Fibroblast of skin of scalp (primary cell): ENCODE data around the gene NME8. TPM values are rescaled to one million over a fixed set of nuclear protein-coding genes. Genes with fewer than 3 reads are reported as not detected.
"Not testable (repeated sequence)": the region's sequence is repeated elsewhere in the genome, so short reads cannot be mapped to it uniquely, and the experiment has no call there.

Source experiments
- DNase-seq: peaks from one replicate; pipeline ENCODE4 v3.0.0-alpha.2; 2013
- polyA plus RNA-seq, 2 experiments: library from polyadenylated mRNA; unstranded; fragments of 120-200 nt; gene quantifications; one replicate each; pipeline ENCODE4 v1.2.1, GENCODE V29; 2013; ENCODE audit not compliant: insufficient read length in 2 of 2

NME8 gene
- polyA plus RNA-seq (2013, experiment 1 of 2; ENCODE audit: insufficient read length) = not detected
- not detected for polyA plus RNA-seq (2013, experiment 2 of 2; ENCODE audit: insufficient read length)

GRCh38 chr7:37848297-37848696, at the start of gene NME8:
Gene NME8, plus strand, starts transcription at chr7:37848597. Its CDS starts 1,670 bp downstream, at chr7:37850267.
- no peak for DNase-seq

GRCh38 chr7:37806152-37806551, 42.2 kb upstream of the NME8 start:
- DNase-seq = no peak

DNA sequence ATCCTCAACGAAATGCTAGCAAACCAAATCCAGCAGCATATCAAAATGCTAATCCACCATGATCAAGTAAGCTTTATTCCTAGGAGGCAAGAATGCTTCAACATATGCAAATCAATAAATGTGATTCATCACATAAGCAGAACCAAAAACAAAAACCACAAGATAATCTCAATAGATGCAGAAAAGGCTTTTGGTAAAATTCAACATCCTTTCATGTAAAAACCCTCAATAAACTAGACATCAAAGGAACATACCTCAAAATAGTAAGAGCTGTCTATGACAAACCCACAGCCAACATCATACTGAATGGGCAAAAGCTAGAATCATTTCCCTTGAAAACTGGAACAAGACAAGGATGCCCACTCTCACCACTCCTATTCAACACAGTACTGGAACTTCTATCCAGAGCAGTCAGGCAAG, 36.2 kb upstream of the NME8 start:
- not testable (repeated sequence) for DNase-seq

DNA sequence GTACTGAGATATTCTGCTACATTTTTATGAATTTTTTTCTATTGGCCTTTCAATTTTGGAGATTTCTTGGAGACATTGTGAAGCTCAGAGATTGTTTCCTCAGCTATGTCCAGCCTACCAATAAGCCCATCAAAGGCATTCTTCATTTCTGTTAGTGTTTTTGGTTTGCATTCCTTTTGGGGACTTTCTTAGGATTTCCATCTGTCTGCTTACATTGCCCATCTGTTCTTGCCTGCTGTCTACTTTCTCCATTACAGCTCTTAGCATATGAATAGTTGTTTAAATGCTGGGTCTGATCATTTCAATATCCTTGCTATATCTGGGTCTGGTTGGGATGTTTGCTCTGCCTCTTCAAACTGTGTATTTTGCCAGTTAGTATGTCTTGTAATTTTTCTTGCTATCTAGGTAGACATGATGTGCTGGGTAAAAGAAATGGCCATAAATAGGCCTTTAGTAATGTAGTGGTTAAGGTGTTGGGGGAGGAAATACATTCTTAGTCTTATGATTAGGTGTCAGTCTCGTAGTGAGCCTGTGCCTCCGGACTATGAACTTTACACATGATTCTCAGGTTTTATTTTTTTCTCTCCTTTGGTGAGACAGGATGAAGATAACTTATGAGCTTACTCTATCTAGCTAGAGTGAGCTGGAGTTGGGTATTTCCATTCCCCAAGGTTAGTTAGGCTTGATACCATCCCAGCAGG, 32.6 kb upstream of the NME8 start:
- no peak for DNase-seq

DNA sequence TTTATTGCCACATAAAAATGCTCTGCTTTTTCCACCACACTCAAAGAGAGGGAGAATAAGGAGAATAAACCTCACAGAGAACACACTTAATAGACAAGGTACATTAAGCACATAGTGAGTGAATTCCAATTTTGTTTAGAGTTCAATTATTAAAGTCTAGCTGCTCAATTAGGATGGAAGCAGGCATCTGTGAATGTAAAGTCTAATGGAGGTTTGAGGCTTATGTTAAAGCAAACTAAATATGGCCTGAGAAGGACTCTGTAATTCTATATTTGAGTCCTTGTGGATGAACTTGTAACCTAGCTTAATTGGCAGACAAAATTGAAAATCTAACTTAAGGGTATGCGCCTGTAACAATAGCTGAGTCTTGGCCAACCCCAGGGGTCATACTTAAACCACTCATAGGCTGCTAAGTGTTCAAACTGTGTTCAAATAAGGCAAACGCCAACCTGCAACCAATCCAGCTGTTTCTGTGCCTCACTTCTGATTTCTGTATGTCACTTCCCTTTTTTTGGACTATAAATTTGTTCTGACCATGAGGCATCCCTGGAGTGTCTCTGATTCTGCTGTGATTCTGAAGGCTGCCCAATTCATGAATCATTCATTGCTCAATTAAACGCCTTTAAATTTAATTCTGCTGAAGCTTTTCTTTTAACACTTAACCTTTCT, 31.3 kb upstream of the NME8 start:
- DNase-seq = no peak

- DNase-seq = no peak
Measured at GRCh38 chr7:37817591-37817960, 30.8 kb upstream of the NME8 start.

DNA sequence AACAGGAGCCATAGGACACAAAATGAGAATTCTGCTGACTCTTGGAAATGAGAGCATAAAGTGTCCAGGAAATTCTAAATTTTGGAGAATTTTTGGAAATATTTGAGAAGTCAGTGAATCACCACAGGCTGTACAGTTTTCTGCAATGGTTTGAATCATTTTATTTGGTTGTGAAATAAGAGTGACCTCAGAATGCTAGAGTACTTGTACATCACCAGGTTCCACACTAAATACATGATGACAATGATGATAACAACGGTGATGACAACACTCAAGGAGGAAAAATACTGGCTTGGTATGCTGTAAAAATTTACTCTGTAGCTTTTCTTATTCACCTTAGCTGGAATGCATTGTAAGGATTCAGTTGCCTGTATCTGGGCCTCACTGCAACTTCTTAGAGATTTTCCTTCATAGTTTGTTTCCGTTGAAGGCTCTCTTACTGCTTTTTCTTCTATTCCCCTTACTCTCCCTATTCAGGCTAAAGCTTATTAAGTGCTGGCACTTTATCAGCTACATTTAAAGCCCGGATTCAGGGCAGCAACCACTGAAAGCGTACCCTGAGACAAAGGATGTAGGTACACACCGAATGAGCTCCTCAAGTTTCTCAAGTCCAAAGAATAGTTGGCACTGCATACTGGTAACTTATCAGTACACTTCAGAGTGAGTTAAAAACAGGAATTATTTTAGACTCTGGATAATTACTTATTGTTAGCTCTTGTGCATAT, 30.2 kb upstream of the NME8 start:
- no peak for DNase-seq

- DNase-seq = no peak
Measured at GRCh38 chr7:37820708-37821468, 27.5 kb upstream of the NME8 start.

DNA sequence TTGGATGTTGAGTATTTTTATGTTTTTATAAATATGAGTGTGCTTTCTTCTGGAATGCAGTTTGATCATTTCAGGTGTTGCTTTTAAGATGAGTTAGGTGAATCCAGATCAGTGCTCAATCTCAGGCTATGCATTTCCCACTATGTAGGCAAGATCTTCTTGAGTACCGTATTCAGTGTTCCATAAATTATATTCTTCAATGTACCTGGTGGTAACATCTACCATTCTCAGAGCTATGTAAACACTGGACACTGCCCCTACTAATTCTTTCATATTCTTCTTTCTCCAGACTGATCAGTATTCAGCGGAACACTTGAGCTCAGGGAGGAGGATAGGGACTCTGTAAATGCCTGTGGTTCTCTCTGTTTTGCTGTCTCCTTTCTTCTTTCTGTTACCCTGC, 25.5 kb upstream of the NME8 start:
- no peak for DNase-seq

- no peak for DNase-seq
Measured at GRCh38 chr7:37823557-37823956, 24.8 kb upstream of the NME8 start.

DNA sequence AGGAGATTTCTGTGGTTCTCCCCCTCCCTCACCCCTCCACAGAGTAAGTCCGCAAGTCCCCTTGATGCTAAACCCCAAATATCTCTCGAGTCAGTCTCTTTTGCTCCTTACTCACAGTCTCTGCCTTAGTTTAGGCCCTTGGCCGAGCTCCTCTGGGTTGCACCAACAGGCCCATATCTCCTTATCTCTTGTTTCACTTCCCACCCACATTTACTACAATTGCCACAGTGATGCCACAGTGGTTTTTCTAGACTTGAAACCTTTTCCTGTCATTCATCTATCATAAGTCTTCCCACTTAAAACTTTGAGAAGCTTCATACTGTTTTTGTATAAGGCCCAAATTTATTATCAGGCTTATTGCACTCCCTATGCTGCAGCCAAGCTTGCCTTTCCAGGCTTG, 23.4 kb upstream of the NME8 start:
- no peak for DNase-seq

DNA sequence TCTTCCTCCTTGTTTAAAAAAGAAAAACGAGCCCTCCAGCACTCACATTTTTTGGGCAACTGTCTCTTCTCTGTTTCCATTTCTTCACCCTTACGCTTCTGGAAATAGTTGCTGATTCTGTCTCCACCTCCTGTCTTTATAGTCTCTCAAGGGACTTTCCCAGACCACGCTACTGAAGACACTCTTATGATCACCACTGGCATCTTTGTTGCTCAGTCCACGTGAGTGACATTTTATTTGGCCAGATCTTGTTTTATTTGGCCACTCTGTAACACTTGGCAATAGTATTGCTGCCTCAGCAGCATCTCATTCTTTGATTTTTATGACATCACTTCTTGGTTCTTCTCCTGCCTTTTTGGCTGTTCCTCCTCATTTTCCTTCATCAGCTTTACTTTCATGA, 21.6 kb upstream of the NME8 start:
- no peak for DNase-seq

GRCh38 chr7:37831244-37831643, 17.2 kb upstream of the NME8 start:
- DNase-seq = no peak

- peak; percentile 27 for DNase-seq
Measured at GRCh38 chr7:37832194-37832593, 16.2 kb upstream of the NME8 start.

DNA sequence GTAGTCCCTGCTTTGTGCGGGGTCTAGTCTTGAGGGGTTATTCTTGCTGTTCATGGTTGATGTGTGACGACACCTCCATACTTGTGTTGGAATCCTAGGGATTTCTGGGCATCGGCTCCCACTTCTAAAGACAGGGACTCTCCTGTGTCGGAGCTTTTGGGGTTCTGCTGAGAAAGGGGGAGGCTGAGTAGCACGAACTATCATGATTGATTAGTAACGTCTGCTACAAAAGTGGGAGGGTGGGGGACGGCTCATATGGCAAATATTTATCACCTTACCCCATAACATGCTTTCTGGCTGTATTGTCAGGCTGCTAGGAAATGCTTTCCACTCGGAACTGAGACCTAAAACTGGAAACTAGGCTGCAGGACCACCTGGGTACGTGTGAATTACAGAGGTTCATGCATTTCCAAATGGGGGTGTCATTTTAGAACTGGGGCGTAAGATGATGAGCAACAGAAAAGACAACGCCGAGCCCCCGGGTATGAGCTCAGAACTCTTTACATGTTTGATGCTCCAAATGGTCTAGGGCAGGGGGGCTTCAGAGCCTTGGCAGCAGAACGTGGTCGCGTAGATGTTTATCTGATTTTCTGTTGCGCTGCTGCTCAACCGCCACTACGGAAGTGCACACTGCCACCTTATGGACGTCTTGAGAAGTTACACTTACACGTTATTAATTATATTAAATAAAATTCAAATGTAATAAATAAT, 15.1 kb upstream of the NME8 start:
- DNase-seq = peak; percentile 53

DNA sequence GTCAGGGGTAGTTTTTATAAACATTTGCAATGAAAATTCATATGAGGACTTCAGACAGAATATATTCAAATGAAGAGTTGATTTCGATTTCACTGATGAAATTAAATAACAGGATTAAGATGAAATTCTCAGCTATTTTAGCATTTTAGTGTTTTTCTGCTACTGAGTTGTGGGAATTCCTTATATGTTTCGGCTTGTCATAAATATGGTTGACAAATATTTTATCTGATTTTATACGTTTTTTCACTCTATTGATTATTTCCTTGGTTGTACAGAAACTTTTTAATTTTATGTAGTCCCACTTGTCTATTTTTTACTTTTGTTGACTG, 14.6 kb upstream of the NME8 start:
- no peak for DNase-seq

DNA sequence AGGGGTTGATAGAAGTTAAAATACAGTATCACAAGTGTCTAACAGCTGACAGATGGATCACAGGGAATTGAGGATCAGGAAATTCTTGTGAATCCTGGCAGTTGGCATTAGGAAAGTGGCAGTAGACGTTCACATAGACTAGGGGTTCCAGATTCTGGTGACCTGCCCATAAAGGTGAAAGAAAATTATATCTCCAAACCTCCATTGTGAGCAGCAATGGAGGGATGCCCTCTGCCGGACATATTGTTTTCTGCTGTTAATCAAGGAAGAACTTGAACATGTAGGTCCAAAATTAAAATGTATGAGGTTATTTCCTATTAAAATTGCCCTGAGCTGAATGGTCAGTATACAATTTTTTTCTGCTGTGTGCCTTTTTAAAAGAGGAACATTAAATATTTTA, 5.1 kb downstream of the NME8 start:
- DNase-seq = no peak

DNA sequence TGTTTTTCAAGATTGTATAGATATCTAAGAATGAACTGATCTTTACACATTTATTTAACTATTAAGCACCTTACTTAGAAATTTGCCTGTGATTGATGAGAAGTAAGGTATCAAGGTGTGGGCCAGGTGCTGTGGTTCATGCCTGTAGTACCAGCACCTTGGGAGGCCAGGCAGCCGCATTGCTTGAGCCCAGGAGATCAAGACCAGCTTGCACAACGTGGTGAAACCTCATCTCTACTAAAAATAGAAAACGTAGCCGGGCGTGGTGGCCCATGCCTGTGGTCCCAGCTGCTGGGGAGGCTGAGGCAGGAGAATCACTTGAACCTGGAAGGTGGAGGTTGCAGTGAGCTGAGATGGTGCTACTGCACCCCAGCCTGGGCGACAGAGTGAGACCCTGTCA, 33.7 kb downstream of the NME8 start:
- no peak for DNase-seq

- DNase-seq = no peak
Measured at GRCh38 chr7:37893359-37893758, 45.0 kb downstream of the NME8 start.

DNA sequence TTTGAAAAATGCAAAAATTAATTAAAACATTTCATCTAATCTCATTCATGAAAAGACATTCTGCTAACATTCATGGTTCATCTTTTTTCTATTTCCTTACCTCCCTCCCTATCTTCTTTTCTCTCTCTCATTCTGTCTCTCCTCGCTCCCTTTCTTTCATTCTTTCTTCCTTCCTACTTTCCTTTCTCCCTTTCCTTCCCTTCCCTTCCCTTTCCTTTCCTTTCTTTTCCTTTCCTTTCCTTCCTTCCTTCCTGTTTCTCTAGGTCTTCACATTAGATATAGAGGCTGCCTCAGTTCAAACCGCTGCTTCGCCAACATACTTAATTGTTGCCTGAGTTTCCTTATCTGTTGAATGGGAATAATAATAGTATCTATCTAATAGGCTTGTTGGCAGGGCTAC, 46.3 kb downstream of the NME8 start:
- no peak for DNase-seq

DNA sequence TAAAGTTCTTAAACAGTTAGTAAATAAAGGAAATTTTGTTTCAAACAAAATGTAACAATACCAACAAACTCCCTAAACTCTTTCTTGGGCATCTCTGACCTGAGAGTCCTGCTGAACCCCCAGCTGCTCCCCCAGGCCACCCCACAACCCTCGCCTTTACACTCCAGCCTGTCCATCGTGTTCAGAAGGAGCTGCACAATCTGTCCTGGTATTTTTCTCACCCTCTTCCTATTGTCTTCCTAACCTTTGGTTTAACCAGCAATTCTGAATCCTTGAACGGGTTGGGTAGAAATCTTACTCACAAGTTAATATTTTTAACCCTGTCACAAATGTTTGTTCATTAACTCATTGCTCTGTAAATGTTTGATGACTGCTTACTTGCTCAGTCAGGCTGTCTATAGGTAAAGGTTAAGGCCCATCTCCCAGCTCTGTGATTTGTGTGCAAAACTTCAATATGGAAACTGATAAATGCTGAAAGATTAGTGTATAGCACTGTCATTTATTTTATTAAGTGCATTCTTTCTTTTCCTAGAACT, 51.4 kb downstream of the NME8 start:
- no peak for DNase-seq

DNA sequence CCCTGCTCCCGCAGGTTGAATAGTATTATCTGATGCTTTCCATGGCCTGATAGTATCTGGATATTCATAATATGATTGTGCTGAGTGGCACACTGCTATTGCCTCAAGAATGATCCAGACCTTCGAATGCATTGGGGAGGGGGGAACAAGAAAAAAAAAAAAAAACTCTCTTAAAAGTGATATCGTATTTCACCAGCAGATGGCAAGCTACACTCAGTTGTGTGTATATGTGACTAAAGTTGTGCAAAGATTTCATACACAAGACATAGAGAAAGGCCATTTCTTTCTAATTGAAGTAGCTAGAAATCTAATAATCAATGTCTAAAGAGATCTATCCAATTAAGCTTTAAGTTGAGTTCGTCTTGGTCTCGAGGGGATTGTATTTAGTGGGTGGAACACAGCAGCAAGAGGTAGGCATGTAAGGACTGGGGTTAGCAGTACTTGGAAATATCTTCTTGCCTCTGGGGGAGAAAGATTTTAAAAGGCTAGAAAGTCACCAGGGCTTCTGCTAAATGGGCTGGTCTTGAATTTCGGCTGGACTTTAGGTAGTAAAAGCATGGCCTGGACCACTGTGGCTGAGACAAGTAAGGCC, 52.9 kb downstream of the NME8 start:
- peak; percentile 51 for DNase-seq
